Esophagus squamous epithelium (tissue), 4 donors: ENCODE data around the gene ERMP1.

Experiments
- CTCF ChIP-seq, 6 experiments: fragments of 450-650 bp in 4 of 6; fragments of 200-600 bp in 2 of 6; sonication (generic) in 2 of 6; IDR thresholded peaks; one replicate each; pipeline ENCODE4 v1.5.1; 2016 to 2019; ENCODE audit warnings: antibody characterized with exemption in 6 of 6, mild to moderate bottlenecking in 4 of 6, moderate library complexity in 4 of 6
- POLR2A ChIP-seq, 4 donors: fragments of 450-650 bp; IDR thresholded peaks; one replicate each; pipeline ENCODE4 v1.6.1; 2017; ENCODE audit warnings: antibody characterized with exemption in 4 of 4, mild to moderate bottlenecking in 4 of 4, moderate library complexity in 3 of 4

GRCh38 chr9:5813824-5814223, 19.1 kb downstream of the ERMP1 start:
- TF ChIP-seq CTCF (IDR thresholded peaks at IDR 0.05) (no peak), POLR2A (IDR thresholded peaks at IDR 0.05) (no peak)
